GM12875 (cell line): ENCODE data around the gene TRAPPC4.

Experiments
- H3K4me3 ChIP-seq: one replicate; pipeline ENCODE4 v1.5.1; 2011; ENCODE audit warnings: low read depth, low read length, control low read depth
- CTCF ChIP-seq: IDR thresholded peaks from 2 replicates; pipeline ENCODE4 v1.5.1; 2011; ENCODE audit warnings: low read depth, mild to moderate bottlenecking, control low read depth, inconsistent platforms, low read length, moderate library complexity, borderline replicate concordance; ENCODE audit not compliant: insufficient read depth

Gene TRAPPC4

GRCh38 chr11:119016216-119017009, 2.2 kb upstream of the TRAPPC4 start:
- no peak overlapping the region for H3K4me3 ChIP-seq

GRCh38 chr11:119017377-119017776, 1.2 kb upstream of the TRAPPC4 start:
- peak overlapping the region; percentile 88 for H3K4me3 ChIP-seq

More at GRCh38 chr11:119016216-119017009, 2.2 kb upstream of the TRAPPC4 start:
- TF ChIP-seq CTCF, result no peak

- H3K4me3 ChIP-seq, result no peak overlapping the region
- no peak for TF ChIP-seq CTCF
Measured at GRCh38 chr11:119019996-119020395, 1.4 kb downstream of the TRAPPC4 start.

- H3K4me3 ChIP-seq, result no peak overlapping the region
- no peak for TF ChIP-seq CTCF
Measured at GRCh38 chr11:119021631-119022030, 3.1 kb downstream of the TRAPPC4 start.

- H3K4me3 ChIP-seq, result no peak overlapping the region
Measured at GRCh38 chr11:119023741-119024140, 5.2 kb downstream of the TRAPPC4 start.

GRCh38 chr11:119024430-119025098, 6.0 kb downstream of the TRAPPC4 start:
- H3K4me3 ChIP-seq, result no peak overlapping the region
- no peak for TF ChIP-seq CTCF

More at GRCh38 chr11:119023741-119024140, 5.2 kb downstream of the TRAPPC4 start:
- no peak for TF ChIP-seq CTCF

- TF ChIP-seq CTCF, result no peak
- no peak overlapping the region for H3K4me3 ChIP-seq
Measured at GRCh38 chr11:119025099-119025473, 6.5 kb downstream of the TRAPPC4 start.
